Retinal pigment epithelial cell (primary cell): ENCODE results near the gene CTNNBIP1.
"Not testable (repeated sequence)": the region's sequence is repeated elsewhere in the genome, so short reads cannot be mapped to it uniquely, and the experiment has no call there.

Source experiments
- DNase-seq: peaks from one replicate; pipeline ENCODE4 v3.0.0-alpha.2; 2010; ENCODE audit warnings: low read depth
- H3K4me3 ChIP-seq: 2 replicates; pipeline ENCODE4 v1.5.1; 2011; ENCODE audit warnings: mild to moderate bottlenecking, low read length, control low read depth, moderate library complexity
- CTCF ChIP-seq: conservative IDR thresholded peaks from 2 replicates; pipeline ENCODE4 v1.5.1; 2011; ENCODE audit warnings: low read depth, low read length, control low read depth, inconsistent platforms

The CTNNBIP1 gene

GRCh38 chr1:9809100-9809510, 101.0 kb downstream of the CTNNBIP1 start:
- TF ChIP-seq CTCF = no peak
- no peak for DNase-seq
- H3K4me3 ChIP-seq = no peak overlapping the region

GRCh38 chr1:9808459-9808858, 101.6 kb downstream of the CTNNBIP1 start:
- TF ChIP-seq CTCF = no peak
- H3K4me3 ChIP-seq = no peak overlapping the region
- DNase-seq = no peak

- H3K4me3 ChIP-seq = no peak overlapping the region
- no peak for TF ChIP-seq CTCF
- no peak for DNase-seq
Measured at GRCh38 chr1:9807541-9807940, 102.5 kb downstream of the CTNNBIP1 start.

- H3K4me3 ChIP-seq, DNase-seq: not testable (repeated sequence)
Measured at GRCh38 chr1:9805972-9806371, 104.1 kb downstream of the CTNNBIP1 start.

- H3K4me3 ChIP-seq = no peak overlapping the region
- no peak for DNase-seq
- no peak for TF ChIP-seq CTCF
Measured at GRCh38 chr1:9805006-9805508, 105.0 kb downstream of the CTNNBIP1 start.

GRCh38 chr1:9803003-9803918, 106.8 kb downstream of the CTNNBIP1 start:
- not testable (repeated sequence) for H3K4me3 ChIP-seq, DNase-seq

- no peak for DNase-seq
- no peak for TF ChIP-seq CTCF
- no peak overlapping the region for H3K4me3 ChIP-seq
Measured at GRCh38 chr1:9801909-9802308, 108.2 kb downstream of the CTNNBIP1 start.
